NCI-H2029 (cell line): ENCODE measurements around the gene PTPN3.
"Not testable (repeated sequence)": the region's sequence is repeated elsewhere in the genome, so short reads cannot be mapped to it uniquely, and the experiment has no call there.

Source experiments
- DNase-seq: peaks from one replicate; lab custom pipeline; 2025; lab: John Stamatoyannopoulos, UW

Gene PTPN3

GRCh38 chr9:109498195-109499092 is at the start of gene PTPN3:
TSS of gene PTPN3 (minus strand) at chr9:109498307. CDS start at chr9:109463434, 34,873 bp downstream.
- peak; percentile 16 for DNase-seq

- not testable (repeated sequence) for DNase-seq
These were observed 46.8 kb upstream of the PTPN3 start for GRCh38 chr9:109544954-109545353.

GRCh38 chr9:109542922-109543321 is 44.8 kb upstream of the PTPN3 start:
- DNase-seq, result no peak

GRCh38 chr9:109538346-109538745 is 40.2 kb upstream of the PTPN3 start:
- no peak for DNase-seq

- no peak for DNase-seq
These were observed 39.2 kb upstream of the PTPN3 start for GRCh38 chr9:109537288-109537687.

- DNase-seq, result no peak
These were observed 38.8 kb upstream of the PTPN3 start for GRCh38 chr9:109536859-109537258.

- DNase-seq, result no peak
These were observed 37.3 kb upstream of the PTPN3 start for GRCh38 chr9:109535365-109535764.

GRCh38 chr9:109534151-109534550 is 36.0 kb upstream of the PTPN3 start:
- no peak for DNase-seq

GRCh38 chr9:109532652-109533051 is 34.5 kb upstream of the PTPN3 start:
- DNase-seq, result not testable (repeated sequence)

GRCh38 chr9:109522106-109522505 is 24.0 kb upstream of the PTPN3 start:
- DNase-seq, result no peak

GRCh38 chr9:109520475-109521132 is 22.5 kb upstream of the PTPN3 start:
- DNase-seq, result peak; percentile 70

GRCh38 chr9:109519366-109519765 is 21.3 kb upstream of the PTPN3 start:
- no peak for DNase-seq

GRCh38 chr9:109518621-109519335 is 20.7 kb upstream of the PTPN3 start:
- DNase-seq, result no peak

- DNase-seq, result peak; percentile 74
These were observed 19.8 kb upstream of the PTPN3 start for GRCh38 chr9:109517901-109518377.

- no peak for DNase-seq
These were observed 15.8 kb upstream of the PTPN3 start for GRCh38 chr9:109513871-109514270.

- DNase-seq, result no peak
These were observed 14.2 kb upstream of the PTPN3 start for GRCh38 chr9:109512170-109512756.

GRCh38 chr9:109510506-109510905 is 12.4 kb upstream of the PTPN3 start:
- no peak for DNase-seq

GRCh38 chr9:109510042-109510441 is 11.9 kb upstream of the PTPN3 start:
- DNase-seq, result not testable (repeated sequence)

- DNase-seq, result no peak
These were observed 11.5 kb upstream of the PTPN3 start for GRCh38 chr9:109509611-109510010.

GRCh38 chr9:109507421-109507838 is 9.3 kb upstream of the PTPN3 start:
- no peak for DNase-seq

- peak; percentile 76 for DNase-seq
These were observed 8.1 kb upstream of the PTPN3 start for GRCh38 chr9:109506097-109506712.

GRCh38 chr9:109504689-109505088 is 6.6 kb upstream of the PTPN3 start:
- DNase-seq, result no peak
